ENCODE measurements around the gene DPH3. TPM values are rescaled to one million over a fixed set of nuclear protein-coding genes. Genes with fewer than 3 reads are reported as not detected.
A peak's percentile ranks its signal among the peaks of the same experiment; 100 is the strongest.

The DPH3 gene
- total RNA-seq, 2 experiments from 2014 or later: 16.7 to 19.8 TPM

DNA sequence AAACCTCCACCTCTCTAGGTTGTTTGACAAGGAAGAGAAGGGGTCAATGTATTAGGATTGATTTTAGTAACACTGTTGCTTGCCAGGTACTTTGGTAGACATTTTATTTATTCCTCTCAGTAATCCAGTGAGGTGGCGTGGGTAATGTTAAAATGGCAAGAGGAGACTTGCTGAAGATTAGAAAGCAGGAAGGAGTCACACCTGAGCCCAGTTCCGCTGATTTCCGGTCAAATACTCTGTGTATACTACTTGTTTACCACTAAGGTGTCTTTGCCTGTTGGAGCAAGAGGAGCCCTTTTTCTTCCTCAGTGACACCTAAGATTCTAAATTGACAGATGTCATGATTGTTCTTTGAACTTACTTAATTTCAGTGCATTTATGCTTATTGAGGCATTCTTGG lies 2.0 kb upstream of the DPH3 start:
- no peaks in the 10 kb centered on the region for H3K9me3 Mint-ChIP-seq
- H3K27ac Mint-ChIP-seq: peak overlapping the region; percentile 41
- H3K4me1 Mint-ChIP-seq: peaks cover 38% of the 10 kb centered on the region
- H3K36me3 Mint-ChIP-seq (ENCODE audit: low read depth): peaks cover 17% of the 10 kb centered on the region
- no peak for DNase-seq
- POLR2A ChIA-PET: interaction anchor here (1.3 to 3.4 kb wide), 4 partner anchors 12 to 247 kb away, joined by 4 to 17 read pairs (median 8); partner anchors contain the start of gene RFTN1
- no peaks in the 10 kb centered on the region for H3K27me3 Mint-ChIP-seq
- CTCF ChIA-PET: interaction anchor here (0.9 to 7.8 kb wide), 14 partner anchors 12 to 333 kb away, joined by 3 to 75 read pairs (median 14); no protein-coding TSS in a partner anchor
- H3K4me3 Mint-ChIP-seq: peak overlapping the region; percentile 9

DNA sequence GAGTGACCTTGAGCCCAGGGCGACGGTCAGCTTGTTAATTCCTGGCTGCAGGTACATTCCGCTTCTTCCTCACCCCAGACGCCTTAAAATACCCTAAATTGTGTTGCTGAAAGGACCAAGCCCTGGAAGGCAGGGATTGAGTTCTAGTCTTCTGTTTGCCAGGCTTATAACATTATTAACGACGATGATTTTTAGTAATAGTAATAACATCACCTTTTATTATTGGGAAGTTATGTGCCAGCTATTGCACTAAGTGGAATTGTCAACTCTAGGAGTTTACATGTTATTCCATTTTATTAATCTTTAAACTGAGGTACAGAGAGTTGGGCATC lies 678 bp upstream of the DPH3 start:
- Mint-ChIP-seq H3K9me3 (no peaks in the 10 kb centered on the region), H3K36me3 (ENCODE audit: low read depth) (peaks cover 10% of the 10 kb centered on the region), H3K27ac (peak overlapping the region; percentile 93), H3K4me1 (peaks cover 42% of the 10 kb centered on the region), H3K27me3 (no peaks in the 10 kb centered on the region), H3K4me3 (peak overlapping the region; percentile 96)
- no peak for DNase-seq
- CTCF ChIA-PET: interaction anchor here (1.0 to 7.8 kb wide), 12 partner anchors 9 to 296 kb away, joined by 3 to 75 read pairs (median 7); no protein-coding TSS in a partner anchor
- POLR2A ChIA-PET: interaction anchor here (0.9 to 3.4 kb wide), 22 partner anchors 9 to 1477 kb away, joined by 3 to 26 read pairs (median 5); partner anchors contain the start of genes CAPN7, NR2C2, RFTN1 and TBC1D5

DNA sequence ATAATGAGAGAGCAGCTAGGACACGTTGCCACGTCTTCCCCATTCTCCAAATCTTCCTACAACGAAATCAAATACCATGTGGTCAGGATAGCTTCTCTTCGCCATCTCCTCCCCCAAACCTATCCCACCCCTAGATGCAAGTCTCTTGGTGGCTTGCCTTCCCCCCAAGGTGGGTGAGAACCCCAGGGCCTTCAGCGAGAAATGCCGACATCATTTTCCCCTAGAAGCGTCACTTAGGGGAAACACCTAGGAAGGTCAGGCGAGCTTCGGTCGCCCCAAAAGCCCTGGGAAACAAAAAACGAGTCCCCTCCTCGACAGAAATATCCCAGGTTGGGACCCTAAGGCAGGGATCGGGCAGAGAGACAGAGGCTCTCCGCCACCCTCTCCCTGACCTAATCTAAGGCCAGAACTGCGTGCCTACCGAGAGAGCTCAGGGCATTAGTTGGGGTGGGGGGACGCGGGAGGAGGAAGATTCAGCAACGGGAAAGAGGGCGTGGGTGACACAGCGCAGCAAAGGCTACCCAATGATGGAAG lies 502 bp downstream of the DPH3 start:
- POLR2A ChIA-PET: interaction anchor here (0.7 to 3.4 kb wide), 22 partner anchors 10 to 1317 kb away, joined by 3 to 26 read pairs (median 4); partner anchors contain the start of genes CAPN7, NR2C2 and PLCL2
- peak; percentile 23 for DNase-seq
- Mint-ChIP-seq H3K36me3 (ENCODE audit: low read depth) (peaks cover 11% of the 10 kb centered on the region), H3K4me1 (peaks cover 44% of the 10 kb centered on the region), H3K27me3 (no peaks in the 10 kb centered on the region), H3K9me3 (no peaks in the 10 kb centered on the region), H3K4me3 (peak overlapping the region; percentile 96), H3K27ac (peak overlapping the region; percentile 93)
- CTCF ChIA-PET: interaction anchor here (0.6 to 7.8 kb wide), 15 partner anchors 15 to 1665 kb away, joined by 3 to 75 read pairs (median 6); no protein-coding TSS in a partner anchor

DNA sequence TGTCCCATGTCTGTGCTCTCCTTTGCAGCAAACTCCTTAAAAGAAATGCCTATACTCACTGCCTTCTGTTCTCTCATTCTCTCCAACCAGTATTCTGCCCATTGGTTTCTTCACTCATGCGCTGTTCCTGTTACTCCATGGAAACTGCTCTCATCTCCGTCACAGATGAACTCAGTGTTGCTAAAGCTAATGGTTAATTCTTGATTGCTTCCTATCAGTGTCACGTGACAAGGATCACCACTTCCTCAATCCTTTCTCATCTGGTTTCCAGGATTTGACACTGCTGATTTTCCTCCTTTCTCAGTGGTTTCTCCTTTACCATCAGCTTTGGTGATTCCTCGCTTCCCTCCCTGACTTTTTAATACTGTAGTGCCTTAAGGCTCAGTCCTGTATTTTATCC lies 2.6 kb downstream of the DPH3 start:
- peaks cover 33% of the 10 kb centered on the region for H3K4me1 Mint-ChIP-seq
- no peak overlapping the region for H3K27ac Mint-ChIP-seq
- ChIA-PET POLR2A (no interaction called here), CTCF (no interaction called here)
- H3K9me3 Mint-ChIP-seq: no peaks in the 10 kb centered on the region
- H3K36me3 Mint-ChIP-seq (ENCODE audit: low read depth): peaks cover 17% of the 10 kb centered on the region
- no peak overlapping the region for H3K4me3 Mint-ChIP-seq
- H3K27me3 Mint-ChIP-seq: no peaks in the 10 kb centered on the region
- no peak for DNase-seq

DNA sequence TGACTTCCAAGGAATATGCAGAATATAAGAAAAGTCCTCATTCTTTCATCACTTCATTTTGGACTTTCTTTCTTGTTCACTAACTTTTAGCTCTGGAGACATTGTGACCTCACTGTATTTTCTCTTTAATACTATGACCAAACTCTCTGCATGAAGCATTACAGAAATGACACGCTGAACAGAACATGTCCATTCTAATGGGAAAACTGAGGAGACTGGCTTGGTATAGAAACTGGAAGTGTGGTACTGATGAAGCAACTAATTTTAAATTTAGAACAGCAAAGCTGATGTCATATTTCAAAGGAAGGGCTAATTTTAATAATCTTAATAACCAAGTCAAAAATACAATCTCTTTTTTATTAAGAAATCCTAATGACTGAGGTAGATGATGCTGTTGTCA lies 4.7 kb downstream of the DPH3 start:
- H3K4me3 Mint-ChIP-seq: no peak overlapping the region
- H3K4me1 Mint-ChIP-seq: peaks cover 32% of the 10 kb centered on the region
- peaks cover 22% of the 10 kb centered on the region for H3K36me3 Mint-ChIP-seq (ENCODE audit: low read depth)
- H3K9me3 Mint-ChIP-seq: no peaks in the 10 kb centered on the region
- no peak for DNase-seq
- CTCF ChIA-PET: no interaction called here
- POLR2A ChIA-PET: interaction anchor here (0.6 kb wide), 1 partner anchor 642 kb away, joined by 4 read pairs; no protein-coding TSS in a partner anchor
- no peaks in the 10 kb centered on the region for H3K27me3 Mint-ChIP-seq
- no peak overlapping the region for H3K27ac Mint-ChIP-seq

DNA sequence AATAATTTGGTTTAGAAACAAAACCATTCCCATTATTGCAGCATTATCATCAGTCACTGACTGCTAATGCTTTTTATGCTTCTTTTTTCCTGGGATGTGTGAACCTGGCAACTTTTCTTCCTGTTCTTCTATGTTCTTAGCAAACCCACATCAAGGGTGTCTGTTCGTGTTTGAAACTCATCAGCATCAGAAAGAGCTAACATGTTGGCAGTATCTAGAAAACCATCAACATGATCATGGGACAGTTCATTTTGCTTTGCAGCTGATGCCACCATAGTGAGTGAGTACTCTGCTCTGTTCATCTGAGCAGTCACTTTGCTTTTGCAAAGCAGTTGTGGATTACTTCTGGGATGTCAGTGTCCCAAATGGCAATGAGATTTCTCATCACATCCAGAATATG lies 5.9 kb downstream of the DPH3 start:
- Mint-ChIP-seq H3K36me3 (ENCODE audit: low read depth) (peaks cover 22% of the 10 kb centered on the region), H3K27me3 (no peaks in the 10 kb centered on the region), H3K9me3 (no peaks in the 10 kb centered on the region), H3K27ac (no peak overlapping the region), H3K4me3 (no peak overlapping the region), H3K4me1 (peaks cover 37% of the 10 kb centered on the region)
- DNase-seq: no peak
- POLR2A ChIA-PET: interaction anchor here (1.0 kb wide), 1 partner anchor 1049 kb away, joined by 3 read pairs; no protein-coding TSS in a partner anchor
- CTCF ChIA-PET: interaction anchor here (1.5 kb wide), 1 partner anchor 9 kb away, joined by 12 read pairs; no protein-coding TSS in a partner anchor

DNA sequence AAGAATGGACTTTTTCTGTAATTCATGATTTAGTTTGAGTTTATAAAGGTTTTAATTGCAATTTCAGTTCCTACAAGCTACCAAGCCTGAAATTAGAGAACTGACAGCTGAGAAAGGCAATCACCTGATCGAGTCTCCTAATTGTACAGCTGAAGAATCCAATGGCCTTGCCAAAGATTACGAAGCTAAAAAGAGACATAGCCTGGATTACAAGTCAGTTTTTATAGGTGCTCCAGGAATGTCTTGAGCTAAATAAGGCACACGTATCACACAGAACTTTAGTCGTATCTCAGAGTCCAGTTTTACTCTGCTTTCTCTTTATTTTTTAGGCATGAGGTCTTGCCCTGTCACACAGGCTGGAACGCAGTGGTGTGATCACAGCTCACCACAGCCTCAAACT lies 6.6 kb downstream of the DPH3 start:
- peaks cover 39% of the 10 kb centered on the region for H3K4me1 Mint-ChIP-seq
- H3K27ac Mint-ChIP-seq: no peak overlapping the region
- no peaks in the 10 kb centered on the region for H3K9me3 Mint-ChIP-seq
- no peaks in the 10 kb centered on the region for H3K27me3 Mint-ChIP-seq
- DNase-seq: no peak
- POLR2A ChIA-PET: interaction anchor here (1.0 kb wide), 1 partner anchor 1048 kb away, joined by 3 read pairs; no protein-coding TSS in a partner anchor
- no peak overlapping the region for H3K4me3 Mint-ChIP-seq
- CTCF ChIA-PET: interaction anchor here (1.5 kb wide), 1 partner anchor 10 kb away, joined by 12 read pairs; no protein-coding TSS in a partner anchor
- peaks cover 22% of the 10 kb centered on the region for H3K36me3 Mint-ChIP-seq (ENCODE audit: low read depth)

DNA sequence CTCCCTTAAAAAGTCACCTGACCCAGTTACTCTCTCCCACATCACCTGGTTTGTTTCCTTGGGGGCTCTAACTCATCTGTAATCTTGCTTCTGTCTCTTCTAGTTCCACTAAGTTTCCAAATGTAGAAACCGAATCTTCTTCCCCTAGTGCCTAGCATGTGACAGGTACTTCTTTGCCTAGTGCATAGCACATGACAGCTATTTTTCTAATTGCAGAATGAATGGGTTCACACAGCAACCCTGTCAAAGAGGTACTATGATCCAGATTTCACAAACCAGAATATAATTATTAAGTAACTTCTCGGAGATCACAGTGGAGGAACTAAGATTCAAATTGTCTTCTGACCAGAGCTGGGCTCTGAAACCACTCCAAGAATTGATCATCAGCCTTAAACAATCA lies 7.4 kb downstream of the DPH3 start:
- Mint-ChIP-seq H3K4me3 (no peak overlapping the region), H3K9me3 (no peaks in the 10 kb centered on the region), H3K27me3 (no peaks in the 10 kb centered on the region), H3K4me1 (peaks cover 43% of the 10 kb centered on the region), H3K36me3 (ENCODE audit: low read depth) (peaks cover 22% of the 10 kb centered on the region), H3K27ac (no peak overlapping the region)
- no peak for DNase-seq
- POLR2A ChIA-PET: no interaction called here
- CTCF ChIA-PET: no interaction called here

DNA sequence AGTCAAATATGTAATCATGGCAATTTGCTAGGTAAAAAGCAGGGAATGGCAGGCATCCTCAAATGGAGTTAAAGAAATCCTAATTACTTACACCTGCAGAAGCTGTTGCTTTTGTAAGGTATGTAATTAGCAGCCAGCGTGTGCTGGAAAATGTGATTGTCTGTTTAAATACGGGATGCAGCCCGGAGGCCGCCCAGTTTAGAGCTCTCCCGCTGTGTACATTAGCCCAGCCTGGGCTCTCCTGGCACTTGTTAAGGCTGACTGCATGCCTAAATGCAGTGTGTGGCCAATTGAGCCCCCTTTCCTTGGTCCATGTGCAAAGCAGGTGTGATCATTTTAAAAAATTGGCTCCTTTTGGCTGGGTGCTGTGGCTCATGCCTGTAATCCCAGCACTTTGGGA lies 9.0 kb downstream of the DPH3 start:
- H3K36me3 Mint-ChIP-seq (ENCODE audit: low read depth): peaks cover 19% of the 10 kb centered on the region
- H3K4me1 Mint-ChIP-seq: peaks cover 42% of the 10 kb centered on the region
- no peak overlapping the region for H3K4me3 Mint-ChIP-seq
- no peaks in the 10 kb centered on the region for H3K27me3 Mint-ChIP-seq
- POLR2A ChIA-PET: interaction anchor here (2.6 kb wide), 1 partner anchor 9 kb away, joined by 17 read pairs; the partner anchor contains the start of genes DPH3 and OXNAD1
- CTCF ChIA-PET: interaction anchor here (0.6 kb wide), 1 partner anchor 10 kb away, joined by 3 read pairs; the partner anchor contains the start of gene OXNAD1
- no peak for DNase-seq
- no peak overlapping the region for H3K27ac Mint-ChIP-seq
- H3K9me3 Mint-ChIP-seq: no peaks in the 10 kb centered on the region

DNA sequence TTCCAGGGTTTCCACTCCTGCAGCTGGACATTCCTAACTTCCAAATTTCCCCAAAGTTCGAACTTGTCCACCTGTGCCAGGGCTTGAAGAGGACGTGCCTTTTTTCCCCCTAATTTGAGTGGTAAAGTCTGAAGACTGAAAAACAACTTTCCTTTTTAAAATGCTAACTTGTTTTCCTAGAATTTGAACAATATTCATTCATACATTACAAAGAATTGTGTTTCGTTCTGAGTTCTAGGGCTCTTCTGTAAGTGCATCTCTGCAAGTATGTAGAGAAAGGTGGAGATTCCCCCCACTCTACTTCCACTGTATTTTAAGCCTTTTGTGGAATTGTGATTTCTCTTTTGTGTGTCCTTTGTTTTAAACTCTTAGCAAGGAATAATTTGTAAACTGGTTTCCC lies 9.4 kb downstream of the DPH3 start:
- peak overlapping the region; percentile 0 for H3K4me3 Mint-ChIP-seq
- H3K27me3 Mint-ChIP-seq: no peaks in the 10 kb centered on the region
- H3K36me3 Mint-ChIP-seq (ENCODE audit: low read depth): peaks cover 19% of the 10 kb centered on the region
- H3K27ac Mint-ChIP-seq: peak overlapping the region; percentile 54
- POLR2A ChIA-PET: interaction anchor here (1.1 to 2.6 kb wide), 3 partner anchors 10 to 80 kb away, joined by 3 to 17 read pairs (median 3); partner anchors contain the start of genes DPH3 and OXNAD1
- H3K9me3 Mint-ChIP-seq: no peaks in the 10 kb centered on the region
- CTCF ChIA-PET: interaction anchor here (2.3 kb wide), 1 partner anchor 11 kb away, joined by 6 read pairs; no protein-coding TSS in a partner anchor
- DNase-seq: no peak
- H3K4me1 Mint-ChIP-seq: peaks cover 42% of the 10 kb centered on the region

DNA sequence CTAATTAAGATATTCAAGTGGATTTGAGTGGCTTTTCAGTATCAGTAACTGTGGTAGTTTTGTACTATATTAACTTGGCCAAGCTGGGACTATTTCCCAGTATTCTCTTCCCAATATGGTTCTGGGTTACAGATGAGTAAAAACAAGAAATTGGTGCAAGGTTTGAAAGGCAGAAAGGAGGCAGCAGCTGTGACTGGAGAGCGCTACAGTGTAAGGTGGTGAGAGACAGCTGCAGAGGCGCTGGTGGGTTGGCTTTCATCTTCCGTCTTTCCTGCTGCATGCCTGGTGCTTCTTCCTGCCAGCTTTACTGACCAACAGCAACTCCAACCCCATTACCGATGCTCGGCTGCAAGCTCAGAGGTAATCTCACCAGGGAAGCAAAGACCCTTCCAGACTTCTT lies 9.8 kb downstream of the DPH3 start:
- Mint-ChIP-seq H3K36me3 (ENCODE audit: low read depth) (peaks cover 16% of the 10 kb centered on the region), H3K27ac (peak overlapping the region; percentile 54), H3K27me3 (no peaks in the 10 kb centered on the region), H3K4me3 (peak overlapping the region; percentile 0), H3K9me3 (no peaks in the 10 kb centered on the region), H3K4me1 (peaks cover 42% of the 10 kb centered on the region)
- peak; percentile 26 for DNase-seq
- POLR2A ChIA-PET: interaction anchor here (1.1 to 2.6 kb wide), 3 partner anchors 10 to 80 kb away, joined by 3 to 17 read pairs (median 3); partner anchors contain the start of genes DPH3 and OXNAD1
- CTCF ChIA-PET: interaction anchor here (2.3 kb wide), 1 partner anchor 11 kb away, joined by 6 read pairs; no protein-coding TSS in a partner anchor

DNA sequence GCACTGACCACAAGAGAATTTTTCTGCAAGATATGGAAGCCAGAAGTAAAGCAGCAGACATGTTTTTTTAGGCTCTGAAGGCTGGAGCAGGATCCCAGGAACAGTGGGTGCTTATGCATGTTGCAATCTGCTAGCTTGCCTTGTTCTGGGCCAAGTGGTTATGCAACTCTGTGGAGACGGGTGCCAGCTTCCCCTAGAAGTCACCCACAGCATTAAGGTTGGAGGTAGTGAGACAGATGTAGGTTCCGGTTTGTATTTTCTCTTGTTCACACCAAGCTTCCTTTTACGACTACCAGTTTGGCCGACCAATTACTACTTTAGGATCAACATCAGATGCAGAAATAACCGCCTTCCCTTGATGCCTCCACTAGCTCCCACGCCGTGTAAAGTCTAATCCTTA lies 11.1 kb downstream of the DPH3 start:
- CTCF ChIA-PET: interaction anchor here (0.8 to 2.3 kb wide), 2 partner anchors 10 to 48 kb away, joined by 3 to 6 read pairs; no protein-coding TSS in a partner anchor
- H3K27me3 Mint-ChIP-seq: no peaks in the 10 kb centered on the region
- POLR2A ChIA-PET: interaction anchor here (2.6 kb wide), 1 partner anchor 11 kb away, joined by 17 read pairs; the partner anchor contains the start of genes DPH3 and OXNAD1
- no peak overlapping the region for H3K27ac Mint-ChIP-seq
- no peak for DNase-seq
- no peaks in the 10 kb centered on the region for H3K9me3 Mint-ChIP-seq
- H3K36me3 Mint-ChIP-seq (ENCODE audit: low read depth): peaks cover 7% of the 10 kb centered on the region
- peaks cover 37% of the 10 kb centered on the region for H3K4me1 Mint-ChIP-seq
- no peak overlapping the region for H3K4me3 Mint-ChIP-seq

DNA sequence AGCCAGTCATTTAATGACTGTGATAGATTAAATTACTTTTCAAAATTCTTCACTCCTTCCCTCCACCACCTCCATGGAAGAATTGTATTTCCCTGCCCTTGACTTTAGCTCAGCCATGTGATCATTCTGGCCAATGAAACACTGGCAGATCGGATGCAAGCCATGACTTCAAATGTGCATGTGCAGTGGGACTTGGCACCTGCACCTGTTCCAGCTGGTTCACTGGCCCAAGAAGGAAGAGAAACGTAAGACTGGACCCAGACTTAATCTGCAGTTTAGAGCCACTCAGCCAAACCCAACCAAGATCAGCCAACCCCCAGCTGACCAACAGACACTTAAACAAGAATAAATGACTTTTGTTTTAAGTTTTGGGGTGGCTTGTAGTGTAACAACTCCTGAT lies 11.8 kb downstream of the DPH3 start:
- H3K27ac Mint-ChIP-seq: no peak overlapping the region
- ChIA-PET POLR2A (interaction anchor here (1.2 to 2.6 kb wide), 2 partner anchors 10 to 12 kb away, joined by 3 to 17 read pairs; partner anchors contain the start of genes DPH3 and OXNAD1), CTCF (interaction anchor here (0.8 to 2.3 kb wide), 2 partner anchors 9 to 47 kb away, joined by 3 to 6 read pairs; no protein-coding TSS in a partner anchor)

More for the DNA sequence above, 11.8 kb downstream of the DPH3 start:
- Mint-ChIP-seq H3K27me3 (no peaks in the 10 kb centered on the region), H3K9me3 (no peaks in the 10 kb centered on the region), H3K4me1 (peaks cover 40% of the 10 kb centered on the region), H3K4me3 (no peak overlapping the region), H3K36me3 (ENCODE audit: low read depth) (peaks cover 7% of the 10 kb centered on the region)
- no peak for DNase-seq

All from activated CD4-positive, alpha-beta memory T cell treated with anti-CD3 and anti-CD28 coated beads, Interleukin-2, amount 10 ng/mL, durations not matched to agents 7 days and 5 days (primary cell).